Body of pancreas (tissue), 4 donors: ENCODE results near the gene ZNF605.
A peak's percentile ranks its signal among the peaks of the same experiment; 100 is the strongest.

ENCODE experiments used
- CTCF ChIP-seq, 7 experiments: fragments of 450-650 bp in 4 of 7; fragments of 200-600 bp in 3 of 7; sonication (generic) in 3 of 7; IDR thresholded peaks; one replicate each; pipeline ENCODE4 v1.5.1; 2016 to 2019; ENCODE audit warnings: antibody characterized with exemption in 7 of 7
- POLR2A ChIP-seq, 3 donors: fragments of 450-650 bp; IDR thresholded peaks; one replicate each; pipeline ENCODE4 v1.6.1; 2016; ENCODE audit warnings: antibody characterized with exemption in 3 of 3, mild to moderate bottlenecking in 2 of 3

DNA sequence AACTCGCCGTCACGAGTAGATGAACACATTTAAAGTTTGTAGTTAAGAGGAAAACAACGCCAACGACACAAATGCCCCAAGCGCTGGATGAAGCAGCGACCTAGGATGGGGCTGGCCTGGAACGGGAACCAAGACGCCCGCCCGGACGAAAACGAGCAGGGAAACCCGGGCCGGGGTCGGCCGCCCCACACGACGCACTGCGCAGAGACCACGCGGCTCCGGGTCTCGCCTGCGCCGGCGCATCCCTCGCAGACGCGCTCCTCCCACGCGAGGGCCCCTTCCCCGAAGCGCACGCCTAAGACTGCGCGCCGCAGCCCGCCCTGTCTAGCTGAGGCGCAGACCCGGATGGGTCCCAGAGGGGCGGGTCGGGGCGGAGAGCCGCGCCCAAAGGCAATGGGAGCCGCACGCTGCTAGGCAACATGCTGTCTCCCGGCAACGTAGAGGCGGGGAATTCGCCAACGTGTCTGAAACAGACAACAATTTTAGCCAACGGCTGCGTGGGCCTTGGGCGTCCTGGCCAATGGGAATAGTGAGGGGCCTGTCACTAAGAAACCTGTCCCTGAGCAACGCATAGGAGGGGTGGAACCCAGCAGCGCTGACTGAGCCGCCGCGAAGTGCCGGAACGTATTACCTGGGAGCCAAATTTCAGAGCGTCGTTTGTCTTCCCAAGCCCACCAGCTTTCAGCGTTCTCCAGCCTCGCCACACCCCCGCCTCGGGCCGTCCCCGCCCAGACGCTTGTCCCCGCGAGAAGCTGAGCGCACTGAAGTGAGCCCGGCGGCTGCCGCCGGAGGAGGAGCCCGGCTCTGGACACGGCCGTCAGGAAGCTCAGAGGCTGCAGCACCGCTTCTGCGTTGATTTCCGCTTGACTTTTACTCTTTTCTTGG is 47.7 kb downstream of the ZNF605 start:
- TF ChIP-seq CTCF (IDR thresholded peaks at IDR 0.05) (no peak), POLR2A (IDR thresholded peaks at IDR 0.05) (peak in 2 of 3 donors; percentile 51 to 71)
